ENCODE results near the gene RNF169.

DNA sequence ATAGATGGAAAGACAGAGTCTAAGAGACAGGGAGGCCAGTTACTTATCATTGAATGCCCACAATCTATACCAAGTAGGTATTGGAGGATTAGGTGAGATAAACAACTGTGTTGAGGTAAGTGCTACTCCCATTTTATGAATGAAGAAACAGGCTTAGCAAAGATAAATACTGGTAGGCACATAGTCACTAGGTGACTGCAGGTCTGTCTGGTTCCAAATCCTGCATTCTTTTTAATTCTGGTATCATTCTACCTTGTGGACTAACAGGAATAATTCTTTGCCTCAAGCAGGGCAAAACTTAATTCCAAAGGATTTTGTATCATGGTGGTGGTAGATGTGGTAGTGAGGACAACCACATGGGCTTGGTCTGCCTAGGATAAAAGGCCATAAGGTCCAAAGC is 28.4 kb downstream of the RNF169 start:
- no peak for TF ChIP-seq CTCF (IDR thresholded peaks at IDR 0.05)
- TF ChIP-seq ZFX (IDR thresholded peaks at IDR 0.05; ENCODE audit: borderline replicate concordance) = no peak
